Loucy (cell line): ENCODE measurements around the gene SFMBT2.

Source experiments
- H2AFZ ChIP-seq: fragments of 200-600 bp; sonication (generic); 2 replicates; pipeline ENCODE4 v1.6.0; 2016; ENCODE audit warnings: antibody characterized with exemption, mild to moderate bottlenecking, low read length, moderate library complexity
- H3F3A ChIP-seq: fragments of 200-600 bp; 2 replicates; pipeline ENCODE4 v1.6.0; 2016; ENCODE audit warnings: antibody characterized with exemption, low read depth, mild to moderate bottlenecking
- H3K27me3 ChIP-seq: fragments of 200-600 bp; sonication (generic); 2 replicates; pipeline ENCODE4 v1.6.1; 2014; ENCODE audit warnings: low read length, mild to moderate bottlenecking; ENCODE audit not compliant: insufficient read depth, poor library complexity, severe bottlenecking
- H3K36me3 ChIP-seq: fragments of 200-600 bp; sonication (generic); 2 replicates; pipeline ENCODE4 v1.6.1; 2016; ENCODE audit warnings: low read length; ENCODE audit not compliant: insufficient read depth
- H3K4me1 ChIP-seq: fragments of 200-600 bp; sonication (generic); 2 replicates; pipeline ENCODE4 v1.5.1; 2014; ENCODE audit warnings: low read length, mild to moderate bottlenecking; ENCODE audit not compliant: insufficient read depth, poor library complexity, severe bottlenecking
- H3K4me2 ChIP-seq: fragments of 200-600 bp; sonication (generic); 2 replicates; pipeline ENCODE4 v1.6.0; 2014; ENCODE audit warnings: antibody characterized with exemption, low read length, low read depth, mild to moderate bottlenecking; ENCODE audit not compliant: poor library complexity, severe bottlenecking
- H3K4me3 ChIP-seq: fragments of 200-600 bp; sonication (generic); 2 replicates; pipeline ENCODE4 v1.5.1; 2014; ENCODE audit warnings: low read length, mild to moderate bottlenecking, mixed read lengths; ENCODE audit not compliant: poor library complexity, severe bottlenecking
- H3K79me2 ChIP-seq: fragments of 200-600 bp; sonication (generic); 2 replicates; pipeline ENCODE4 v1.6.1; 2014; ENCODE audit warnings: low read length; ENCODE audit not compliant: insufficient read depth
- H3K9ac ChIP-seq: fragments of 200-600 bp; sonication (generic); 2 replicates; pipeline ENCODE4 v1.6.0; 2014; ENCODE audit warnings: mild to moderate bottlenecking, low read depth, low read length, moderate library complexity; ENCODE audit not compliant: poor library complexity, severe bottlenecking
- H3K9me2 ChIP-seq: fragments of 200-600 bp; sonication (generic); replicated peaks from 2 replicates; pipeline ENCODE4 v1.6.1; 2016; ENCODE audit warnings: low read depth, low read length, mixed read lengths
- H3K9me3 ChIP-seq: fragments of 200-600 bp; sonication (generic); 2 replicates; pipeline ENCODE4 v1.6.1; 2014; ENCODE audit warnings: mild to moderate bottlenecking, antibody characterized with exemption, low read length, low read depth; ENCODE audit not compliant: insufficient read depth
- H4K20me1 ChIP-seq: fragments of 200-600 bp; sonication (generic); 2 replicates; pipeline ENCODE4 v1.6.0; 2014; ENCODE audit warnings: antibody characterized with exemption, low read length, mild to moderate bottlenecking; ENCODE audit not compliant: insufficient read depth, poor library complexity, severe bottlenecking
- EZH2phosphoT487 ChIP-seq: fragments of 200-600 bp; IDR thresholded peaks from 2 replicates; pipeline ENCODE4 v1.6.1; 2018; ENCODE audit warnings: antibody characterized with exemption, mild to moderate bottlenecking, moderate library complexity, borderline replicate concordance
- TF ChIP-seq, protein P1 (sequence below): fragments of 200-600 bp; sonication (generic); conservative IDR thresholded peaks from 2 replicates; pipeline ENCODE4 v1.5.1; 2014; ENCODE audit warnings: mild to moderate bottlenecking, antibody characterized with exemption, low read length

The SFMBT2 gene

DNA sequence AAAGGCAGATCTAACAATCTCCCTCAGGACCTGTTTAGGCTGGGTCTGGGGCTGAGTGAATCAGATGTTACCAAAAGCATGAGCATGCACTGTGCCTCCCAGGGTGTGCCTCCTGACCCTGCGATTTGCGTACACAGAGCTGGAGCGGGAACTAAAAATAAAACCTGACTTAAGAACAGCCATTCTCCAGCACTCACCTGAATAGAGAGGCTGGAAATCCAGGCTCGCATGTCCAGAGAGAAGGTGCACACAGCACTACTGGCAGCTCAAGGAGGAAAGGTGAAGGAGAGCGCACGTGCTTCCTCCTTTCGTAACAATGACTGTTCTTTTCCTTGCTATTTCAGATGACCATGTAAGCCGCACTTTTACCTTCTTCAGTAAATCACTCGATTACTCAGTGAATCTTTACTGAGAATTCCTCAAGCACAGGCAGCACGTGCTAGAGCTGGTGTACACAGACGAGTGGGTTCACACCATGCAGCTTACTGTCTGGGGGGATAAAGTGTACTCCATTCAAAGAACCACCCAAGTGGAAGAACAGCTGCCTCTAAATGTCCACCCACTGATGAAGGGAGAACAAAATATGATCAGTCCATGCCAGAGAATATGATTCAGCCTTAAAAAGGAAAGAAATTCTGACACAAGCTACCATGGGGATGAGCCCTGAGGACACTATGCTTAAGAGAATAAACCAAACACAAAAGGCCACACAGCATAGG is 45.6 kb downstream of the SFMBT2 start:
- peaks cover 95% of the 10 kb centered on the region for H3K36me3 ChIP-seq
- H3K4me2 ChIP-seq = no peak overlapping the region
- H3K27me3 ChIP-seq = no peaks in the 10 kb centered on the region
- H4K20me1 ChIP-seq = no peaks in the 10 kb centered on the region
- no peak overlapping the region for H3K4me3 ChIP-seq
- no peaks in the 10 kb centered on the region for H3K4me1 ChIP-seq
- H3K79me2 ChIP-seq = peaks cover 18% of the 10 kb centered on the region; the same call in 1 of the 2 replicates
- TF ChIP-seq, protein P1, sequence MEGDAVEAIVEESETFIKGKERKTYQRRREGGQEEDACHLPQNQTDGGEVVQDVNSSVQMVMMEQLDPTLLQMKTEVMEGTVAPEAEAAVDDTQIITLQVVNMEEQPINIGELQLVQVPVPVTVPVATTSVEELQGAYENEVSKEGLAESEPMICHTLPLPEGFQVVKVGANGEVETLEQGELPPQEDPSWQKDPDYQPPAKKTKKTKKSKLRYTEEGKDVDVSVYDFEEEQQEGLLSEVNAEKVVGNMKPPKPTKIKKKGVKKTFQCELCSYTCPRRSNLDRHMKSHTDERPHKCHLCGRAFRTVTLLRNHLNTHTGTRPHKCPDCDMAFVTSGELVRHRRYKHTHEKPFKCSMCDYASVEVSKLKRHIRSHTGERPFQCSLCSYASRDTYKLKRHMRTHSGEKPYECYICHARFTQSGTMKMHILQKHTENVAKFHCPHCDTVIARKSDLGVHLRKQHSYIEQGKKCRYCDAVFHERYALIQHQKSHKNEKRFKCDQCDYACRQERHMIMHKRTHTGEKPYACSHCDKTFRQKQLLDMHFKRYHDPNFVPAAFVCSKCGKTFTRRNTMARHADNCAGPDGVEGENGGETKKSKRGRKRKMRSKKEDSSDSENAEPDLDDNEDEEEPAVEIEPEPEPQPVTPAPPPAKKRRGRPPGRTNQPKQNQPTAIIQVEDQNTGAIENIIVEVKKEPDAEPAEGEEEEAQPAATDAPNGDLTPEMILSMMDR = no peak
- no peak for TF ChIP-seq EZH2phosphoT487
- no peaks in the 10 kb centered on the region for H3K9me2 ChIP-seq
- H3K9me3 ChIP-seq = no peaks in the 10 kb centered on the region
- H3F3A ChIP-seq = no peaks in the 10 kb centered on the region
- H2AFZ ChIP-seq = no peak overlapping the region
- no peak overlapping the region for H3K9ac ChIP-seq

DNA sequence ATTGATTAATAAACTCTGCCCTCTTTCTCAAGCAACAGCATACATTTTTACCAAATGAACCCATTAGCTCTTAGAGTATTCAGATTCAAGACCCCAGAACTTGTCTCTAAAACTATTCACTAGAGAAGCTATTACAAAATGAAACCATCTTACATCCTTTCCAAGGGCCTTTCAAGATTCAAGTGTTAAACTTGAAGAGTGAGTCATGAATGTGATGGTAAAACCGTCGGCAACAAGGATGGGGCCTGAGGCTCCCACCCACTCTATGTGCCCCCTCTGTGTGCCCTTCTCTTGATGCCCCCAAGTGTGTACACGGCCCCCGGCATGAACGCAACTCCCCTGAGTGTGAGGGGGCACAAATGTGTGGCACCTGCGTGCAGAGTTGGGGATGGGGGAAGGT is 46.4 kb downstream of the SFMBT2 start:
- Histone ChIP-seq H3K4me3 (no peak overlapping the region), H3K9me2 (no peaks in the 10 kb centered on the region), H4K20me1 (no peaks in the 10 kb centered on the region), H3K9me3 (no peaks in the 10 kb centered on the region), H3K36me3 (peaks cover 94% of the 10 kb centered on the region), H3F3A (no peaks in the 10 kb centered on the region), H3K9ac (no peak overlapping the region), H3K27me3 (no peaks in the 10 kb centered on the region), H3K4me1 (no peaks in the 10 kb centered on the region), H2AFZ (no peak overlapping the region), H3K4me2 (no peak overlapping the region), H3K79me2 (peaks cover 20% of the 10 kb centered on the region; the same call in 1 of the 2 replicates)
- no peak for TF ChIP-seq EZH2phosphoT487
- TF ChIP-seq, protein P1 = no peak

DNA sequence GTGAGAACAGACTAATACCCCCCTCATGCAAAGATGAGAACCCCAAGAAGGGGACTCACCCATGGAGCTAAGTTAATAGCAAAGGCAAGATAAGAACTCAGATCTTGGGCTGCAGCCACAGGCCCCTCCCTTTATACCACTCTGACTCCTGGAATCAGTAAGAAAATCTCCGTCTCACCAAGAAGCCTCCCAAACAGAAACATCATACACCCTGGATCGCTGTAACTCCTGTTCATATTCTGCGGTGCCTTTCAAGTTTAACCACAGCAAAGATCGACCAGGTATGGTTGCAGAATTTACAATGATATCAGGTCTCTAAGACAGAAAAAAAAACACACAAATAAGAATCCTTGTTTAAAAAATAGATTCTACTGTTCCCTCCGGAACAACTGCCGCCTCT is 47.1 kb downstream of the SFMBT2 start:
- no peak for TF ChIP-seq EZH2phosphoT487
- TF ChIP-seq, protein P1 = no peak
- Histone ChIP-seq H3K36me3 (peaks cover 94% of the 10 kb centered on the region), H3K4me2 (no peak overlapping the region), H3K4me3 (no peak overlapping the region), H3K9me3 (no peaks in the 10 kb centered on the region), H3K27me3 (no peaks in the 10 kb centered on the region), H3K4me1 (no peaks in the 10 kb centered on the region), H3K79me2 (peaks cover 28% of the 10 kb centered on the region; the same call in 1 of the 2 replicates), H4K20me1 (no peaks in the 10 kb centered on the region), H3K9me2 (no peaks in the 10 kb centered on the region), H3F3A (no peaks in the 10 kb centered on the region), H2AFZ (no peak overlapping the region), H3K9ac (no peak overlapping the region)
